Measurements from ENCODE around the gene GTF2F1.

GRCh38 chr19:6357174-6357573 is 35.8 kb downstream of the GTF2F1 start:
- TF ChIP-seq, protein P1, sequence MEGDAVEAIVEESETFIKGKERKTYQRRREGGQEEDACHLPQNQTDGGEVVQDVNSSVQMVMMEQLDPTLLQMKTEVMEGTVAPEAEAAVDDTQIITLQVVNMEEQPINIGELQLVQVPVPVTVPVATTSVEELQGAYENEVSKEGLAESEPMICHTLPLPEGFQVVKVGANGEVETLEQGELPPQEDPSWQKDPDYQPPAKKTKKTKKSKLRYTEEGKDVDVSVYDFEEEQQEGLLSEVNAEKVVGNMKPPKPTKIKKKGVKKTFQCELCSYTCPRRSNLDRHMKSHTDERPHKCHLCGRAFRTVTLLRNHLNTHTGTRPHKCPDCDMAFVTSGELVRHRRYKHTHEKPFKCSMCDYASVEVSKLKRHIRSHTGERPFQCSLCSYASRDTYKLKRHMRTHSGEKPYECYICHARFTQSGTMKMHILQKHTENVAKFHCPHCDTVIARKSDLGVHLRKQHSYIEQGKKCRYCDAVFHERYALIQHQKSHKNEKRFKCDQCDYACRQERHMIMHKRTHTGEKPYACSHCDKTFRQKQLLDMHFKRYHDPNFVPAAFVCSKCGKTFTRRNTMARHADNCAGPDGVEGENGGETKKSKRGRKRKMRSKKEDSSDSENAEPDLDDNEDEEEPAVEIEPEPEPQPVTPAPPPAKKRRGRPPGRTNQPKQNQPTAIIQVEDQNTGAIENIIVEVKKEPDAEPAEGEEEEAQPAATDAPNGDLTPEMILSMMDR (IDR thresholded peaks at IDR 0.05; ENCODE audit: insufficient read depth, low read length, poor library complexity, severe bottlenecking) = no peak
- TF ChIP-seq EZH2phosphoT487 (conservative IDR thresholded peaks at IDR 0.05; ENCODE audit: low read length) = no peak

All from SU-DHL-6 (cell line).